Kidney (tissue), 14 donors: ENCODE data around the gene ZCCHC12. TPM values are rescaled to one million over a fixed set of nuclear protein-coding genes. Genes with fewer than 3 reads are reported as not detected.
"Not testable (repeated sequence)": the region's sequence is repeated elsewhere in the genome, so short reads cannot be mapped to it uniquely, and the experiment has no call there.

ENCODE experiments used
- DNase-seq, 5 donors: peaks; one replicate each; pipeline ENCODE4 v3.0.0-alpha.2; 2013 to 2020
- FAIRE-seq: peaks from 2 replicates; lab custom pipeline; 2012; peaks lifted over from hg19 to GRCh38; lab: Jason Lieb, UNC
- H3K27ac ChIP-seq, 2 donors: one replicate each; pipeline ENCODE4 v1.7.0; 2013; ENCODE audit warnings: low read depth in 2 of 2, low read length in 2 of 2, inconsistent platforms in 1 of 2
- H3K27me3 ChIP-seq: one replicate; pipeline ENCODE4 v1.7.1; 2013; ENCODE audit warnings: low read length, inconsistent platforms; ENCODE audit not compliant: control insufficient read depth, insufficient read depth
- H3K36me3 ChIP-seq, 3 donors: one replicate each; pipeline versions ENCODE4 v1.7.0 to v1.7.1; 2013; ENCODE audit warnings: low read length in 3 of 3, control low read depth in 1 of 3, inconsistent platforms in 1 of 3; ENCODE audit not compliant: insufficient read depth in 3 of 3, control insufficient read depth in 2 of 3
- H3K4me1 ChIP-seq, 3 donors: one replicate each; pipeline versions ENCODE4 v1.7.0 to v1.7.1; 2013; ENCODE audit warnings: low read length in 3 of 3, inconsistent platforms in 1 of 3, low read depth in 1 of 3; ENCODE audit not compliant: control insufficient read depth in 2 of 3, insufficient read depth in 2 of 3
- H3K4me3 ChIP-seq, 3 donors: one replicate each; pipeline versions ENCODE4 v1.7.0 to v1.8.1; 2013; ENCODE audit warnings: low read length in 3 of 3, control low read depth in 1 of 3, inconsistent platforms in 1 of 3
- H3K9ac ChIP-seq, 3 donors: one replicate each; pipeline versions ENCODE4 v1.7.0 to v1.7.1; 2013; ENCODE audit warnings: low read length in 3 of 3, control low read depth in 1 of 3, inconsistent platforms in 1 of 3
- H3K9me3 ChIP-seq, 3 donors: one replicate each; pipeline versions ENCODE4 v1.7.0 to v1.7.1; 2013; ENCODE audit warnings: low read length in 3 of 3, control low read depth in 1 of 3, inconsistent platforms in 1 of 3; ENCODE audit not compliant: control insufficient read depth in 2 of 3, insufficient read depth in 1 of 3
- CTCF ChIP-seq: IDR thresholded peaks from 3 replicates; pipeline ENCODE4 v1.5.1; 2012; ENCODE audit warnings: mild to moderate bottlenecking, moderate library complexity, borderline replicate concordance; ENCODE audit not compliant: insufficient read depth; ENCODE audit errors: extremely low read depth
- intact Hi-C: fragments of 100-400 bp; cut with DNase I; formaldehyde crosslinking; loops from one replicate; pipeline ENCODE4 v1.11.1; 2022
- polyA plus RNA-seq: library from polyadenylated mRNA; stranded (reverse); fragments of 350-450 nt; fragmentation: Illumina TruSeq; extraction: RNeasy Lipid Tissue Mini Kit (QIAGEN cat#74804); gene quantifications from one replicate; pipeline ENCODE4 v1.2.3, GENCODE V29; 2014; ENCODE audit warnings: low read depth, low replicate concordance; ENCODE audit not compliant: insufficient read depth
- total RNA-seq: library from RNA; stranded (reverse); fragmentation: NEBNext Ultra II Directional; extraction: Animal tissue kit (Norgen Biotek cat#: 25700); gene quantifications from one replicate; pipeline ENCODE4 v1.2.1, GENCODE V29; 2021
- donor health status: control.
- donor health status: control.
- donor health status: control.
- donor health status: control.
- donor health status: control.
- donor health status: DM: yes; HTN: yes; CAD: no.
- donor health status: Normal renal cell carcinoma (clear cell type).

Gene ZCCHC12
- total and polyA plus RNA-seq, 2 donors from 2014 or later = not detected

GRCh38 chrX:118807151-118808017 lies 16.2 kb upstream of the ZCCHC12 start:
- no peaks in the 10 kb centered on the region for H3K36me3 ChIP-seq
- peak in 3 of 5 donors; percentile 39 to 68 (median 43) for DNase-seq
- H3K4me3 ChIP-seq = no peak overlapping the region
- no peaks in the 10 kb centered on the region for H3K27me3 ChIP-seq
- no peak overlapping the region for H3K27ac ChIP-seq
- TF ChIP-seq CTCF = peak; percentile 74
- no peak overlapping the region for H3K9ac ChIP-seq
- intact Hi-C loops = no loop called here
- no peaks in the 10 kb centered on the region for H3K9me3 ChIP-seq
- H3K4me1 ChIP-seq = no peaks in the 10 kb centered on the region
- peak; percentile 85 for FAIRE-seq

DNA sequence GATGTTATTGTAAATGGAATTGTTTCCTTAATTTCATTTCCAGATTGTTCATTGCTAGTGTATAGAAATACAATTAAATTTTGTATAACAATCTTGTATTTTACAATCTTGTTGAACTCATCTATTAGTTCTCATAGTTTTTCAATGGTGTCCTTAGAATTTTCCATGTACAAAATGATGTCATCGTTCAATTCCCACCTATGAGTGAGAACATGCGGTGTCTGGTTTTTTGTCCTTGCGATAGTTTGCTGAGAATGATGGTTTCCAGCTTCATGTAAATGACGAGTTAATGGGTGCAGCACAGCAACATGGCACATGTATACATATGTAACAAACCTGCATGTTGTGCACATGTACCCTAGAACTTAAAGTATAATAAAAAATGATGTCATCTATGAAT lies 6.4 kb upstream of the ZCCHC12 start:
- H3K9ac ChIP-seq, intact Hi-C loops: not testable (repeated sequence)
- FAIRE-seq = peak; percentile 78

GRCh38 chrX:118824173-118824730 lies 628 bp downstream of the ZCCHC12 start:
- H3K9me3 ChIP-seq = no peaks in the 10 kb centered on the region
- peak in 4 of 5 donors; percentile 22 to 41 (median 26) for DNase-seq

More for the DNA sequence above, 6.4 kb upstream of the ZCCHC12 start:
- H3K4me3 ChIP-seq, H3K4me1 ChIP-seq, H3K27ac ChIP-seq, H3K27me3 ChIP-seq, H3K36me3 ChIP-seq, H3K9me3 ChIP-seq, DNase-seq: not testable (repeated sequence)

More at GRCh38 chrX:118824173-118824730, 628 bp downstream of the ZCCHC12 start:
- no peak overlapping the region for H3K9ac ChIP-seq
- intact Hi-C loops = no loop called here
- H3K36me3 ChIP-seq = no peaks in the 10 kb centered on the region
- peaks cover 9% of the 10 kb centered on the region for H3K27me3 ChIP-seq
- no peak for FAIRE-seq
- TF ChIP-seq CTCF = no peak
- H3K4me3 ChIP-seq = peak overlapping the region in 2 of 3 donors; percentile 13 to 20
- peaks cover 0 to 2% (median 0%) of the 10 kb centered on the region in 3 donors for H3K4me1 ChIP-seq
- H3K27ac ChIP-seq = no peak overlapping the region
